SK-N-SH (cell line): Measurements from ENCODE around the gene HFE. TPM values are rescaled to one million over a fixed set of nuclear protein-coding genes. Genes with fewer than 3 reads are reported as not detected.

ENCODE experiments used
- CTCF ChIA-PET: fragments of 300-600, 350-600 bp; formaldehyde crosslinking; extraction: SDS; loops from one replicate; lab custom pipeline; 2021; lab: Yijun Ruan, JAX
- POLR2A ChIA-PET: fragments of 350-600 bp; sonication (Branson Sonifier 250); formaldehyde crosslinking; extraction: SDS; loops from one replicate; lab custom pipeline; 2020; ENCODE audit warnings: antibody characterized with exemption, inconsistent platforms; lab: Yijun Ruan, JAX
- DNase-seq: peaks from one replicate; pipeline ENCODE4 v3.0.0; 2012
- H2AFZ ChIP-seq: fragments of 200-600 bp; sonication (generic); 2 replicates; pipeline ENCODE4 v1.8.1; 2016; ENCODE audit warnings: antibody characterized with exemption, mild to moderate bottlenecking, low read depth
- H3F3A ChIP-seq: fragments of 200-600 bp; sonication (generic); replicated peaks from 2 replicates; pipeline ENCODE3; 2016; ENCODE audit warnings: antibody characterized with exemption, mild to moderate bottlenecking; ENCODE audit not compliant: insufficient read depth
- H3K27ac ChIP-seq, 2 experiments: fragments of 200-500 bp in 1 of 2; fragments of 200-600 bp in 1 of 2; sonication (Bioruptor generic) in 1 of 2; sonication (generic), shearing (Covaris generic) in 1 of 2; 2 replicates each; pipeline versions ENCODE4 v1.5.1 to v1.6.1; 2014 to 2016; ENCODE audit warnings: low read depth in 2 of 2, inconsistent platforms in 1 of 2, low read length in 1 of 2, mild to moderate bottlenecking in 1 of 2, mixed read lengths in 1 of 2
- H3K27me3 ChIP-seq: fragments of 200-600 bp; sonication (generic), shearing (Covaris generic); 2 replicates; pipeline ENCODE4 v1.6.1; 2016; ENCODE audit warnings: mixed run types; ENCODE audit not compliant: insufficient read depth
- H3K36me3 ChIP-seq, 2 experiments: fragments of 200-500 bp in 1 of 2; fragments of 200-600 bp in 1 of 2; sonication (Bioruptor generic) in 1 of 2; sonication (generic) in 1 of 2; replicated peaks in 1 of 2; 2 replicates each; pipeline versions ENCODE3 to v1.5.1; 2014 to 2016; ENCODE audit warnings: low read length in 1 of 2, mild to moderate bottlenecking in 1 of 2; ENCODE audit not compliant: insufficient read depth in 2 of 2, control insufficient read depth in 1 of 2
- H3K4me1 ChIP-seq, 2 experiments: fragments of 200-500 bp in 1 of 2; fragments of 200-600 bp in 1 of 2; sonication (Bioruptor generic) in 1 of 2; sonication (generic), shearing (Covaris generic) in 1 of 2; 2 replicates each; pipeline versions ENCODE4 v1.5.1 to v1.6.1; 2014 to 2016; ENCODE audit warnings: low read depth in 1 of 2, low read length in 1 of 2, mixed run types in 1 of 2; ENCODE audit not compliant: insufficient read depth in 2 of 2, control insufficient read depth in 1 of 2
- H3K4me2 ChIP-seq: fragments of 200-600 bp; sonication (generic), shearing (Covaris generic); 2 replicates; pipeline ENCODE4 v1.6.1; 2017; ENCODE audit warnings: mixed run types
- H3K4me3 ChIP-seq, 2 experiments: fragments of 200-500 bp in 1 of 2; fragments of 200-600 bp in 1 of 2; sonication (Bioruptor generic) in 1 of 2; sonication (generic), shearing (Covaris generic) in 1 of 2; 2 replicates each; pipeline versions ENCODE4 v1.5.1 to v1.8.1; 2014 to 2016; ENCODE audit warnings: low read depth in 2 of 2, inconsistent platforms in 1 of 2, low read length in 1 of 2, mild to moderate bottlenecking in 1 of 2, mixed read lengths in 1 of 2, moderate library complexity in 1 of 2
- H3K79me2 ChIP-seq: fragments of 200-600 bp; sonication (generic); 2 replicates; pipeline ENCODE4 v1.8.1; 2017; ENCODE audit warnings: mild to moderate bottlenecking; ENCODE audit not compliant: insufficient read depth
- H3K9ac ChIP-seq: fragments of 200-600 bp; sonication (generic); 2 replicates; pipeline ENCODE4 v1.6.1; 2017; ENCODE audit warnings: mixed run types
- H3K9me2 ChIP-seq: fragments of 200-600 bp; sonication (generic); 2 replicates; pipeline ENCODE4 v1.6.1; 2017; ENCODE audit warnings: mixed run types
- H3K9me3 ChIP-seq: fragments of 200-600 bp; sonication (generic); 2 replicates; pipeline ENCODE4 v1.6.1; 2017; ENCODE audit warnings: mixed run types, mild to moderate bottlenecking, moderate library complexity
- H4K20me1 ChIP-seq: fragments of 200-600 bp; sonication (generic); 2 replicates; pipeline ENCODE4 v1.6.1; 2017; ENCODE audit warnings: mild to moderate bottlenecking, mixed run types; ENCODE audit not compliant: insufficient read depth
- CHD2 ChIP-seq: fragments of 150-350 bp; IDR thresholded peaks from 2 replicates; pipeline ENCODE4 v1.6.1; 2018; ENCODE audit warnings: low read length; ENCODE audit not compliant: partially characterized antibody
- CTCF ChIP-seq: fragments of 200-600 bp; sonication (generic); IDR thresholded peaks from 2 replicates; pipeline ENCODE4 v1.6.1; 2017; ENCODE audit warnings: antibody characterized with exemption, mild to moderate bottlenecking, moderate library complexity
- ELF1 ChIP-seq: IDR thresholded peaks from 2 replicates; pipeline ENCODE4 v1.4.0; 2012
- EZH2phosphoT487 ChIP-seq: fragments of 200-600 bp; sonication (generic); IDR thresholded peaks from 2 replicates; pipeline ENCODE4 v1.6.1; 2017; ENCODE audit warnings: low read depth, mixed run types, mild to moderate bottlenecking, antibody characterized with exemption, moderate library complexity, borderline replicate concordance
- FOXJ3 ChIP-seq: sonication (generic); formaldehyde crosslinking; IDR thresholded peaks from 2 replicates; pipeline ENCODE4 v1.5.1; 2020; ENCODE audit warnings: mild to moderate bottlenecking, missing genetic modification reagents
- GABPA ChIP-seq: IDR thresholded peaks from 2 replicates; pipeline ENCODE4 v1.4.0; 2012; ENCODE audit warnings: low read depth, mild to moderate bottlenecking
- MAX ChIP-seq: IDR thresholded peaks from 2 replicates; pipeline ENCODE4 v1.4.0; 2012; ENCODE audit warnings: low read depth
- MXI1 ChIP-seq: IDR thresholded peaks from 2 replicates; pipeline ENCODE4 v1.6.1; 2012; ENCODE audit warnings: mild to moderate bottlenecking, low read depth, low read length, improper control_type of control experiment
- PBX3 ChIP-seq: IDR thresholded peaks from 2 replicates; pipeline ENCODE4; 2012
- RFX5 ChIP-seq: IDR thresholded peaks from 2 replicates; pipeline ENCODE4 v1.6.1; 2012; ENCODE audit warnings: mild to moderate bottlenecking, improper control_type of control experiment, low read length
- SIN3A ChIP-seq: IDR thresholded peaks from 2 replicates; pipeline ENCODE4 v1.6.1; 2012; ENCODE audit warnings: low read depth, mild to moderate bottlenecking, low read length, moderate library complexity, borderline replicate concordance
- SMC3 ChIP-seq: IDR thresholded peaks from 2 replicates; pipeline ENCODE4 v1.6.1; 2012; ENCODE audit warnings: low read depth, low read length, improper control_type of control experiment
- TCF12 ChIP-seq: IDR thresholded peaks from 2 replicates; pipeline ENCODE4 v1.4.0; 2012
- TEAD4 ChIP-seq: IDR thresholded peaks from 2 replicates; pipeline ENCODE4 v1.4.0; 2012; ENCODE audit warnings: mild to moderate bottlenecking, borderline replicate concordance; ENCODE audit not compliant: insufficient read depth
- YY1 ChIP-seq: IDR thresholded peaks from 2 replicates; pipeline ENCODE4 v1.4.0; 2012; ENCODE audit warnings: low read depth, mild to moderate bottlenecking
- ZBTB33 ChIP-seq: IDR thresholded peaks from 2 replicates; pipeline ENCODE4 v1.4.0; 2012; ENCODE audit warnings: low read depth, borderline replicate concordance
- WGBS: methylation state at CpG from one replicate; pipeline ENCODE4 v1.1.6; 2017; ENCODE audit warnings: low lambda C conversion rate; 5-methylcytosine and 5-hydroxymethylcytosine counted together
- polyA plus RNA-seq, 3 experiments: library from polyadenylated mRNA; depleted of rRNA; stranded (reverse); fragments of >200 nt; gene quantifications; 2 replicates each; pipeline ENCODE4 v1.2.3, GENCODE V29; 2012

HFE gene
- polyA plus RNA-seq, 1 of the 3 experiments (the other 2 are of a cell fraction), result not detected

- no peak for DNase-seq
- Histone ChIP-seq H3K9ac (no peak overlapping the region), H3K9me2 (no peaks in the 10 kb centered on the region), H2AFZ (no peak overlapping the region), H3K27ac (no peak overlapping the region), H3K27me3 (no peaks in the 10 kb centered on the region), H3K79me2 (peaks cover 23% of the 10 kb centered on the region), H3K36me3 (peaks cover 15 to 42% of the 10 kb centered on the region in 2 experiments), H3K4me3 (no peak overlapping the region), H4K20me1 (no peaks in the 10 kb centered on the region; the same call in 1 of the 2 replicates), H3K9me3 (no peaks in the 10 kb centered on the region), H3F3A (no peaks in the 10 kb centered on the region), H3K4me2 (no peak overlapping the region), H3K4me1 (peaks cover 0 to 2% of the 10 kb centered on the region in 2 experiments; a peak in 3 of 4 replicates)
- 93% methylated on average over 2 of the region's 2 CpGs for WGBS
- TF ChIP-seq RFX5, result no peak
- TF ChIP-seq EZH2phosphoT487, result no peak
- TF ChIP-seq SMC3, result no peak
- no peak for TF ChIP-seq ZBTB33
- TF ChIP-seq TEAD4, result no peak
- no peak for TF ChIP-seq ELF1
- TF ChIP-seq SIN3A, result no peak
- TF ChIP-seq MAX, result no peak
- no peak for TF ChIP-seq FOXJ3 (CRISPR knock-in tag)
- no peak for TF ChIP-seq CTCF
- no peak for TF ChIP-seq CHD2
- no peak for TF ChIP-seq GABPA
- TF ChIP-seq PBX3, result no peak
- TF ChIP-seq YY1, result no peak
- no peak for TF ChIP-seq MXI1
- TF ChIP-seq TCF12, result no peak
- POLR2A ChIA-PET, result interaction anchor here (1.0 to 1.7 kb wide), 2 partner anchors 8 to 24 kb away, joined by 4 to 6 read pairs; a partner anchor contains a TSS
- CTCF ChIA-PET, result no interaction called here
Observed at GRCh38 chr6:26133730-26134129, 46.5 kb downstream of the HFE start.
